Karpas-422 (cell line): ENCODE results near the gene ARSB. TPM values are rescaled to one million over a fixed set of nuclear protein-coding genes. Genes with fewer than 3 reads are reported as not detected.

ENCODE experiments used
- DNase-seq: peaks from one replicate; pipeline ENCODE4 v3.0.0-alpha.2; 2015
- H2AFZ ChIP-seq: fragments of 200-600 bp; sonication (generic); 2 replicates; pipeline ENCODE4 v1.6.1; 2014; ENCODE audit warnings: antibody characterized with exemption, low read length, mixed read lengths
- H3K27ac ChIP-seq: fragments of 200-600 bp; sonication (generic); 2 replicates; pipeline ENCODE4 v1.5.1; 2014; ENCODE audit warnings: mild to moderate bottlenecking, low read length, moderate library complexity
- H3K27me3 ChIP-seq: fragments of 200-600 bp; sonication (generic); 2 replicates; pipeline ENCODE4 v1.6.1; 2014; ENCODE audit warnings: low read length, mixed read lengths
- H3K36me3 ChIP-seq: fragments of 200-600 bp; sonication (generic); 2 replicates; pipeline ENCODE4 v1.6.1; 2014; ENCODE audit warnings: low read length, mixed read lengths; ENCODE audit not compliant: insufficient read depth
- H3K4me1 ChIP-seq: fragments of 200-600 bp; sonication (generic); 2 replicates; pipeline ENCODE4 v1.6.1; 2014; ENCODE audit warnings: mild to moderate bottlenecking, low read length, mixed read lengths
- H3K4me2 ChIP-seq: fragments of 200-600 bp; sonication (generic); 2 replicates; pipeline ENCODE4 v1.6.1; 2014; ENCODE audit warnings: low read length, low read depth, mild to moderate bottlenecking; ENCODE audit not compliant: poor library complexity, severe bottlenecking
- H3K4me3 ChIP-seq: fragments of 200-600 bp; sonication (generic); 2 replicates; pipeline ENCODE4 v1.5.1; 2014; ENCODE audit warnings: mild to moderate bottlenecking, antibody characterized with exemption, low read length, mixed read lengths
- H3K79me2 ChIP-seq: fragments of 200-600 bp; sonication (generic); 2 replicates; pipeline ENCODE4 v1.6.1; 2014; ENCODE audit warnings: mild to moderate bottlenecking, low read length, mixed read lengths
- H3K9ac ChIP-seq: fragments of 200-600 bp; sonication (generic); 2 replicates; pipeline ENCODE4 v1.6.0; 2014; ENCODE audit warnings: low read length
- H3K9me2 ChIP-seq: fragments of 200-600 bp; sonication (generic), shearing (Covaris generic); replicated peaks from 2 replicates; pipeline ENCODE4 v1.6.0; 2014; ENCODE audit warnings: mild to moderate bottlenecking, low read length, moderate library complexity; ENCODE audit not compliant: insufficient read depth
- H3K9me3 ChIP-seq: fragments of 300-700, 200-600 bp; sonication (generic); 2 replicates; pipeline ENCODE4 v1.6.1; 2014; ENCODE audit warnings: low read length, mixed read lengths
- H4K20me1 ChIP-seq: fragments of 200-600 bp; sonication (generic); 2 replicates; pipeline ENCODE4 v1.6.1; 2014; ENCODE audit warnings: mild to moderate bottlenecking, antibody characterized with exemption, low read length, low read depth; ENCODE audit not compliant: insufficient read depth
- total RNA-seq: library from RNA; depleted of rRNA; stranded (reverse); fragments of >200 nt; shearing (Covaris generic); gene quantifications from 2 replicates; pipeline ENCODE4 v1.2.3, GENCODE V29; 2014; ENCODE audit warnings: low replicate concordance

ARSB gene
- total RNA-seq, 1 experiment from 2014 or later: 10.8 TPM

DNA sequence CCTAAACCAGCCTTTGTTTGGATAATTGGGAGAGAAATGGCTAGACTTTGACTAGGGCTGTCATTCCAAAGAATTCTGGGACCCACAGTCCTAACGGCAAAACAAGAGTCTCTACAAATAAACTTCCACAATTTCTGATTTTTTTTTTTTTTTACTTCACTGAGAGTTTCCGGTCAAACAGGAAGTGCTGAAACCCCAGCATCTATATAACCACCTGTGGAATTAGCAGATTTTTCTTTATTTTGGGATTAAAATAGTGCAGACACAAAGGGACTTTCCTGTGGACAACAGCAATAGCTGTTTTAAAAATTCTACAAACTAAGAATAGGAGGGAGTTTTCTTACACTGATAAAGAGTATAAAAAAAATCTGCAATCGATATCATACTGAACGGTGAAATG is 157.4 kb downstream of the ARSB start:
- Histone ChIP-seq H3K4me3 (no peak overlapping the region), H3K4me2 (no peak overlapping the region), H3K4me1 (peaks cover 5% of the 10 kb centered on the region), H3K27me3 (no peaks in the 10 kb centered on the region), H3K9ac (no peak overlapping the region), H3K9me2 (no peaks in the 10 kb centered on the region), H3K9me3 (no peaks in the 10 kb centered on the region), H2AFZ (no peak overlapping the region), H3K27ac (no peak overlapping the region), H4K20me1 (no peaks in the 10 kb centered on the region), H3K79me2 (no peaks in the 10 kb centered on the region), H3K36me3 (no peaks in the 10 kb centered on the region)
- no peak for DNase-seq

DNA sequence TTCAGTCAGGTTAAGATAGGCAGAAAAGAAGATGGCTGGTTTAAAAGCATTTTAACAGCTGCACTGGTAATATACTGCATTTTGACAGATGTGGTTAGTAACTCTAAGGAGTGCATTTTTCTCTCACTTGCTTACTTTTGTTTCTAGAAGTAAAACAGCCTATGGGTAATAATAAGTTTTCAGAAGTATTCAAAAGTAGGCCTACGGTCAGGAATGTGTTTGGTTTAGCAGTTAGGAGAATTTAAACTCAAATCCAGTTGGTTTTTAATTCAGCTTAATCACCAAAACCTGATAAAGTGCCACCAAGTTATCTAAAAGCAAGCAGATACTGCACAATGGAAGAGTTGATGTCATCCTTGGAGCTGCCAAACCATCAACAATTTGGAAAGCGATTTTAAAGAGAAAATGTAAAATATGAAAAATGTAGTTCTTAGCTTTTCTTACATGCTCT is 160.3 kb downstream of the ARSB start:
- Histone ChIP-seq H2AFZ (no peak overlapping the region), H3K79me2 (no peaks in the 10 kb centered on the region), H3K4me2 (no peak overlapping the region), H3K4me3 (no peak overlapping the region), H3K4me1 (peaks cover 5% of the 10 kb centered on the region), H4K20me1 (no peaks in the 10 kb centered on the region), H3K9me2 (no peaks in the 10 kb centered on the region), H3K9me3 (no peaks in the 10 kb centered on the region), H3K27ac (no peak overlapping the region), H3K36me3 (no peaks in the 10 kb centered on the region), H3K9ac (no peak overlapping the region), H3K27me3 (no peaks in the 10 kb centered on the region)
- no peak for DNase-seq

DNA sequence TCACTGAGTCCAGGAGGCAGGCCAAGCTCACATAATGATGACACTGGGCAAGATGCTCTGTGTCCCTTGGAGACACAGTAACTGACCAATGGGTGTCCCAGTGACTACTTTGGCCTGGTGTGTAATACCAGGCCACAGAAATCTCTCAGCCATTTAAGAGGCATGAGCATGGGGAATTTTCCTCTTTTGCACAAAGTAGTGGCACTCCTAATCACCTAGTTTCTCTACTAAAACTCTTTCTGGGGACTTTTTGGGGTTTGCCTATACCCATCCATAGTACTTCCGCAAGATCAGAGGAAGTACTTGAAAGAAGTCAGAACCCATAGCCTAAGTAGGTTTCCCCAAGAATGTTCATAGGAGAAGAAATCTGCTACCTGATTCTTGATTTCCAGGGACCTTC is 161.9 kb downstream of the ARSB start:
- no peak overlapping the region for H3K4me2 ChIP-seq
- H4K20me1 ChIP-seq: no peaks in the 10 kb centered on the region
- DNase-seq: no peak
- H3K27me3 ChIP-seq: no peaks in the 10 kb centered on the region
- no peak overlapping the region for H2AFZ ChIP-seq
- no peaks in the 10 kb centered on the region for H3K36me3 ChIP-seq
- H3K27ac ChIP-seq: no peak overlapping the region
- H3K9me2 ChIP-seq: no peaks in the 10 kb centered on the region
- no peaks in the 10 kb centered on the region for H3K79me2 ChIP-seq
- no peak overlapping the region for H3K4me3 ChIP-seq
- H3K9ac ChIP-seq: no peak overlapping the region
- no peaks in the 10 kb centered on the region for H3K9me3 ChIP-seq
- peaks cover 5% of the 10 kb centered on the region for H3K4me1 ChIP-seq

DNA sequence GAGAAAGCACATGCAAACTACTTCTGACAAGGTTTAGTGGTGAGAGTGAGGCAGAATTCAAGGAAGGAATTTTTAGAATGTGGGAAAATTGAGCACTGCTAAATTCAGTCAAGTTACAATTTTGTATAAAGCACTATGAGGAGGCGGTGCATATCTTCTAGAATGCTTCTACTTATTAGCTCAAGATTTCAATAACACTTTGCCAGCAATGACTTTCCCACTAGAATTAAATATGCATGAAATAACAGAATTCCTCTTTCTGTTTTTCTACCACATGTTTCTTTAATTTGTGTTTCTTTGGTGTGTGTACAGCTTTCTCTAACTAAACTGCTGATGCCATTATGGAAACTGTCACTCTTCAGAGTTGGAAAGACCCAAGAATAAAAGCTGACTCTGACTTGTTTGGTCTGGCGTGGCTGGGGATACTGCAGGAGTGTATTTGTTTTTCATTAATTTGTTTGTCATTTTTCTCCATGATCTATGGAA is 163.5 kb downstream of the ARSB start:
- Histone ChIP-seq H4K20me1 (no peaks in the 10 kb centered on the region), H3K9me2 (no peaks in the 10 kb centered on the region), H3K9me3 (no peaks in the 10 kb centered on the region), H3K4me1 (peaks cover 5% of the 10 kb centered on the region), H2AFZ (no peak overlapping the region), H3K36me3 (no peaks in the 10 kb centered on the region), H3K9ac (no peak overlapping the region), H3K27ac (no peak overlapping the region), H3K4me3 (no peak overlapping the region), H3K4me2 (no peak overlapping the region), H3K27me3 (no peaks in the 10 kb centered on the region), H3K79me2 (no peaks in the 10 kb centered on the region)
- DNase-seq: no peak

DNA sequence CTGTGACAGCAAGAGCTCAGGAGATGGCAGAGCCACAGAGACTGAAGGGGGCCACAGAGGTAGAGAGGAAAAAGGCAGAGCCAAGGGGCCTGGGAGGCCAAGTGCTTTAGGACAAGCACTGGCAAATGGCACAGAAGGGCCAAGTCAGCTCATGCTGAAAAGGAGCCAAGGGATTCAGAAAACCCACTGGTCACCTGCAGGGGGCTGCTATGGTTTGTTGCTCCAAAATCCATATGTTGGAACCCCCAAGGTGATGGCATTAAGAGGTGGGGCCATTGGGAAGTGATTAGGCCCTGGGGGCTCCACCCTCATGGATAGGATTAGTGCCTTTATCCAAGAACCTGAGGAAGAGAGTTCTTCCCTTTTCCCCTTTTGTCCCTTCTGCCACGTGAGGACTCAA is 165.4 kb downstream of the ARSB start:
- Histone ChIP-seq H3K9me2 (no peaks in the 10 kb centered on the region), H3K4me1 (no peaks in the 10 kb centered on the region), H2AFZ (no peak overlapping the region), H3K9ac (no peak overlapping the region), H3K36me3 (no peaks in the 10 kb centered on the region), H3K4me3 (no peak overlapping the region), H3K79me2 (no peaks in the 10 kb centered on the region), H3K27me3 (no peaks in the 10 kb centered on the region), H4K20me1 (no peaks in the 10 kb centered on the region), H3K9me3 (no peaks in the 10 kb centered on the region), H3K27ac (no peak overlapping the region), H3K4me2 (no peak overlapping the region)
- no peak for DNase-seq

DNA sequence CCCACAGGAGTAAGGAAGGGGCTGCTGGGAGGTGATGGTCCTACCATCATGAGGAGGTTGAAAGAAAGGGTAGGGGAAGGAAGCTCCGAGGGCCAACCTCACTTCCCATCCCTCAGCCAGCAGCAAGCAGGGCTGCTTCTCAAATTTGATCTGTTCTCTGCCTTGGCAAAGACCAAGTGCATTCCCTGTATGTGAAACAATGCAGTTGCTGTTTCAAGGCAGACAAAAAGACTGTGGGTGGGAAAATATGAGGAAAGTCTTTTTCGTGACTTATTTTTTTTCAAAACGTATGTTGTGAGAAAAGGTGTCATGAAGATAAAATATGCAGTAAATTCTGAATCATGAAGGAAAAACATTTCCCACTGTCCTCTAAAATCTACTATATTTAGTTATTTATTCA is 165.9 kb downstream of the ARSB start:
- H3K4me2 ChIP-seq: no peak overlapping the region
- H3K9me3 ChIP-seq: no peaks in the 10 kb centered on the region
- no peak overlapping the region for H2AFZ ChIP-seq
- no peak overlapping the region for H3K9ac ChIP-seq
- DNase-seq: no peak
- no peaks in the 10 kb centered on the region for H3K36me3 ChIP-seq
- no peaks in the 10 kb centered on the region for H3K9me2 ChIP-seq
- no peak overlapping the region for H3K27ac ChIP-seq
- H3K27me3 ChIP-seq: no peaks in the 10 kb centered on the region
- no peak overlapping the region for H3K4me3 ChIP-seq
- H3K79me2 ChIP-seq: no peaks in the 10 kb centered on the region
- H4K20me1 ChIP-seq: no peaks in the 10 kb centered on the region
- no peaks in the 10 kb centered on the region for H3K4me1 ChIP-seq

DNA sequence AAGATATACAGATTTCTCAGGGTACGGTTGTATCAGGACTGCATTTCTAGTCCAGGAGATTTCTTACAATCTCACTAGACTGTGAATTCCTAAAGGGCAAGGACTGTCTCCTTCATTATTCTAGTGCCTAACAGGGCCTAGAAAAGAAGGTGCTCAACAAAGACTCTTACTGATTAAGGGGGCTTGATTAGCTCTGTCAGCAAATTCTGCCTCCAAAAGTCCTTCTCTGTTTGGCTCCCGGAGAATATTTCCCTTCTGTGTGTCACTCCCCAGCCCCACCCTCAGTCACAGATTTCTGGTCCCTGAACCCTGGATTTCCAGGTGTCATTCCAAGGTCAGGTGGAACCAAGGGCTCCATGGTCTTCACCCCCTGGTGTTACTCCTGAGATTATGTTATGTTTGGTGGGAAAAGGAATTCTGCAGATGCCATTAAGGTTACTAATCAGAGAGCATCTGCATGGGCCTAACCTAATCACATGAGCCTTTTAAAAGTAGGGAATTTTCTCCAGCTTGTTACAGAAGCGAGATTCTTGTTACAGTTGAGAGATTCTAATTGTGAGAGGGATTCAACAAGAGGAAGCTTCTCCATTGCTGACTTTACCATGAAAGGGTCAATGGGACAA is 168.9 kb downstream of the ARSB start:
- Histone ChIP-seq H3K4me3 (no peak overlapping the region), H3K27me3 (no peaks in the 10 kb centered on the region)

DNA sequence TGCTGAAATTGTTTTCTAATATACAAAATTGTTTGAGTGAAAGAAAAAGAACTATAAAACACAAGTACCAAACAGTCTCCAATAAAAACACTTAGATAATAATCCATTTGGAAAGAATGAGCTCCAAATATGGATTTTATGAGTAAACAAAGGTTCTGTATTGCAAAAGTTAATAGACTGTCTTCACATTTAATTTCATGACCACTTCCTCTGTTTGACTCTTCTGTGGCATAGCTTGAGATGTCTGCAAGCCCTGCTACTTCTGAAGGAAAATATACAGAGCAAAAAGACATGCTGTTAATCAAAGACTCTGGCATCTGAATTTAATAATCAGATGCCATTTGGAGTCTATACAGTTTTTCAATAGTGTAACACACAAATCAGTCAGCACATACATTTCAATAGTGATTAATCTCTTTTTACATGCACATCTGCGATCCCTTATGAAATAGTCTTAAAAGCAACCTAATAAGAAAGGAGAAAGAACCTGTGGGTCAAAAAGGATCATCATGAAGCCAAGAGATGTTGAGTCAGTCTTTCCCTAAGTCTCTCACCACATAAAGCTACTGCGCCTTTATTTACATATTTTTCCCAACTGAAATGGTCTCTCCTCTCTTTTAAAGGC is 171.1 kb downstream of the ARSB start:
- no peak overlapping the region for H3K4me2 ChIP-seq
- H4K20me1 ChIP-seq: no peaks in the 10 kb centered on the region
- no peaks in the 10 kb centered on the region for H3K4me1 ChIP-seq
- no peaks in the 10 kb centered on the region for H3K9me2 ChIP-seq
- no peak for DNase-seq
- no peaks in the 10 kb centered on the region for H3K27me3 ChIP-seq
- no peaks in the 10 kb centered on the region for H3K36me3 ChIP-seq
- H3K79me2 ChIP-seq: no peaks in the 10 kb centered on the region
- no peak overlapping the region for H3K27ac ChIP-seq
- no peak overlapping the region for H3K4me3 ChIP-seq
- H2AFZ ChIP-seq: no peak overlapping the region
- no peak overlapping the region for H3K9ac ChIP-seq
- no peaks in the 10 kb centered on the region for H3K9me3 ChIP-seq

More for the DNA sequence above, 168.9 kb downstream of the ARSB start:
- Histone ChIP-seq H3K9me2 (no peaks in the 10 kb centered on the region), H4K20me1 (no peaks in the 10 kb centered on the region), H3K36me3 (no peaks in the 10 kb centered on the region), H3K4me1 (no peaks in the 10 kb centered on the region), H3K27ac (no peak overlapping the region), H3K79me2 (no peaks in the 10 kb centered on the region), H3K9ac (no peak overlapping the region), H3K9me3 (no peaks in the 10 kb centered on the region), H2AFZ (no peak overlapping the region), H3K4me2 (no peak overlapping the region)
- no peak for DNase-seq
